NT2/D1 (cell line): Measurements from ENCODE around the gene CDH8.

Experiments used
- DNase-seq: peaks from one replicate; pipeline ENCODE4 v3.0.0-alpha.2; 2011; ENCODE audit warnings: low read depth, low spot score
- H3K27me3 ChIP-seq: 2 replicates; pipeline ENCODE4 v1.6.0; 2011; ENCODE audit warnings: mild to moderate bottlenecking; ENCODE audit not compliant: insufficient read length, insufficient read depth
- H3K36me3 ChIP-seq: 2 replicates; pipeline ENCODE4 v1.6.1; 2011; ENCODE audit warnings: mild to moderate bottlenecking, low read length, mixed read lengths; ENCODE audit not compliant: insufficient read depth, insufficient read length
- H3K4me1 ChIP-seq: 2 replicates; pipeline ENCODE4 v1.5.1; 2011; ENCODE audit not compliant: insufficient read depth, insufficient read length
- H3K4me3 ChIP-seq: 2 replicates; pipeline ENCODE4 v1.5.1; 2011; ENCODE audit warnings: low read depth; ENCODE audit not compliant: insufficient read length
- H3K9ac ChIP-seq: 2 replicates; pipeline ENCODE4 v1.6.0; 2011; ENCODE audit warnings: low read depth; ENCODE audit not compliant: insufficient read length
- H3K9me3 ChIP-seq: 2 replicates; pipeline ENCODE4 v1.5.1; 2011; ENCODE audit warnings: mild to moderate bottlenecking, low read length; ENCODE audit not compliant: insufficient read depth
- SUZ12 ChIP-seq: IDR thresholded peaks from 2 replicates; pipeline ENCODE4 v1.6.1; 2011; ENCODE audit not compliant: insufficient read length, insufficient read depth; ENCODE audit errors: extremely low read depth
- YY1 ChIP-seq: IDR thresholded peaks from 2 replicates; pipeline ENCODE4 v1.6.1; 2011; ENCODE audit not compliant: insufficient read length, insufficient read depth
- ZNF274 ChIP-seq: IDR thresholded peaks from 2 replicates; pipeline ENCODE4 v1.6.1; 2011; ENCODE audit warnings: mild to moderate bottlenecking, low read depth, low read length

Gene CDH8

DNA sequence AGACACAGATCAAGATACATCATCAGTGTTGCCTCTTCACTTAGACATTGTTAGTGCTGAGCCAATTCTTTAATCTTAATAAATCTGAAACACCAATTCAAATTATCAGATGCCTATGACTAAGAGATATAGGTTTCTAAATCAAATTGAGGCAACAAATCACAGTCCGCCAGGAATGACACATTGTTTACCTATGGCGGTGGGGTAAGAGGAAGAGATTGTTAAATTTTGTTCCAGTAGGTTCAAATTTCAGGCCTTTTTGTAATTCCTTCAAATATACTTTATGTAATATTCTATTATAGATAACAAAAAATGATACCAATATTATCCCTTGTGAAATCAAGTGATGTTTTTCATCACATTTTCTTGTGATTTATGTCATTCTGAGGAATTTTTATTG, 145.9 kb downstream of the CDH8 start:
- Histone ChIP-seq H3K4me1 (no peaks in the 10 kb centered on the region), H3K4me3 (no peak overlapping the region), H3K9ac (no peak overlapping the region), H3K9me3 (peaks cover 4% of the 10 kb centered on the region; the same call in 1 of the 2 replicates), H3K27me3 (no peaks in the 10 kb centered on the region), H3K36me3 (no peaks in the 10 kb centered on the region)
- no peak for TF ChIP-seq SUZ12
- no peak for DNase-seq

DNA sequence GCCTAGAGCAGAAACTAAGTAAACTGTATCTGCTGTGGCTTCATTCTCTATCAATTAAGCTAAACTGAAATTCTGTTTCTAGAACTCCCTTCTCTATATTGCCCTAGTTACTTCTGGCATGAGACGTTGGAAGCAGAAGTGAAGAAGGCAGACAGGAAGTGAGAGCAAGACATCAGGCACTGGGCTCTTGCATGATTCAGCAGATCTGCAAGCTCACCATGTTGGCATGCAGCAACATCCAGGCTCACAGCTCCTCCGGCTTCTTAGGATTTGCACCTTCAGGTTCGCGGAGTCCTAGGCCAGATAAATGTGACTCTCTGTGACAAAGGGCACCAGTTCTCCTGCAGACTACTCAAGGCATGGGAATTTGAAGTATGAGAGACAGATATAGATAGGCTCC, 148.3 kb downstream of the CDH8 start:
- H3K36me3 ChIP-seq, result no peaks in the 10 kb centered on the region
- H3K9me3 ChIP-seq, result peaks cover 4% of the 10 kb centered on the region; the same call in 1 of the 2 replicates
- no peak overlapping the region for H3K4me3 ChIP-seq
- TF ChIP-seq ZNF274 (no peak), SUZ12 (no peak), YY1 (no peak)
- no peaks in the 10 kb centered on the region for H3K4me1 ChIP-seq
- H3K27me3 ChIP-seq, result no peaks in the 10 kb centered on the region
- no peak overlapping the region for H3K9ac ChIP-seq
- no peak for DNase-seq

DNA sequence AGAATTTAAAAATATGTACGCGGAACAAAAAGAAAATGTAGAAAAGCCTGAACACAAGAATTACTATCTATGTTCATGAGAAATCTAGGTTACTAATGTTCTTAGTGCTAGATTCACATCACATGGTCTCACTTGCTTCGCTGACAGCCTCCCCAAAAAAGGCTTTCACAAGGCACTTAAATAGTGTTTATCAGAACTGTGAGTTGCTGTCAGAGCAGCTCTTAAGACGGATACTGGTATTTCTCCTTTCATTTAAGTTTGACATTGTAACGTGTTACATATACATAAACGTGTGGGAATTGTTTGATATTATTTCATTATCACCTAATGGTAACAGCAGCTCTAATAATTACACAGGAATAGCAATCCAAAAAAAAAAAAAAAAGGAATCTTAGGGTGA, 150.9 kb downstream of the CDH8 start:
- H3K9ac ChIP-seq, result no peak overlapping the region
- no peaks in the 10 kb centered on the region for H3K27me3 ChIP-seq
- H3K36me3 ChIP-seq, result no peaks in the 10 kb centered on the region
- no peaks in the 10 kb centered on the region for H3K4me1 ChIP-seq
- peaks cover 4% of the 10 kb centered on the region; the same call in 1 of the 2 replicates for H3K9me3 ChIP-seq
- no peak overlapping the region for H3K4me3 ChIP-seq
- no peak for DNase-seq
- TF ChIP-seq YY1 (no peak), ZNF274 (no peak), SUZ12 (no peak)

DNA sequence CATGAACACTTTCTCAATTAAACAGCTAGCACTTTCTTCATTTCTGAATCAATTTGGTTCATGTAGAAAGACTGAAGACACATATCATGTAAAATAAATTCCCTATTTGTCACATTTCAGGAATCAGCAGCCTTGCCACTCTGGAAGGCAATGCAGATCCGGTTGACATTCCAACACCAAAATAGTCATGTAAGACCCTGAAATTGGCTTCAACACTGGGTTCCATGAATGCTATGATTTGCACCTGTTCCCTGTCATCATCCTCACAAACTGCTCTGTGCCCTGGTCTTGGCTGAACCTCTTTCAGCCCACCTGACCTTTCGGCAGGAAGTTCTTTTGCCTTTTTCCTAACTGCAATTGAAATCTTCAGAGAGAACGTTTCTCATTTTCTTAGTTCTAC, 156.9 kb downstream of the CDH8 start:
- Histone ChIP-seq H3K4me3 (no peak overlapping the region), H3K27me3 (no peaks in the 10 kb centered on the region), H3K4me1 (no peaks in the 10 kb centered on the region), H3K9me3 (no peaks in the 10 kb centered on the region), H3K36me3 (no peaks in the 10 kb centered on the region), H3K9ac (no peak overlapping the region)
- DNase-seq, result no peak
- TF ChIP-seq ZNF274 (no peak), YY1 (no peak), SUZ12 (no peak)

DNA sequence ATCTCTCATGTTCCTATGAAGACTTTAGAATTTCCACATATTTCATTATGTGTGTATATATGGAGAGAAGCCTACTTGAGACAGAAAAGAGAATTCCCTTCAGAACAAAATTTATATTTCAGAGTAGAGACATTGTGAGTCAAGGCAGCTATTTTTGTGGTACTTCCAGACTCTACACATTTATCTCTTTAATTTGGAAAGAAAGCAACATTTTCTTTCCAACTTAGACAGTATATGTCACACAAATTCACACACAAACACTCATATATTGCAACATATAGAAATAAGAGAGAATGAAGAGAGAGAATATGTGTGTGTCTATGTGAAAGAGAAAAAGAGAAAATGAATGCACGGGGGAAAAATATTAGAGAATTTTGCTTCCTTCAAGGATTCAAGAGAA, 158.8 kb downstream of the CDH8 start:
- Histone ChIP-seq H3K36me3 (no peaks in the 10 kb centered on the region), H3K27me3 (no peaks in the 10 kb centered on the region), H3K9ac (no peak overlapping the region), H3K9me3 (0 out of 2 replicates have a peak, but pooled peaks cover 8% of the 10 kb centered on the region), H3K4me3 (no peak overlapping the region), H3K4me1 (no peaks in the 10 kb centered on the region)
- no peak for TF ChIP-seq YY1
- no peak for TF ChIP-seq SUZ12
- TF ChIP-seq ZNF274, result no peak
- no peak for DNase-seq

DNA sequence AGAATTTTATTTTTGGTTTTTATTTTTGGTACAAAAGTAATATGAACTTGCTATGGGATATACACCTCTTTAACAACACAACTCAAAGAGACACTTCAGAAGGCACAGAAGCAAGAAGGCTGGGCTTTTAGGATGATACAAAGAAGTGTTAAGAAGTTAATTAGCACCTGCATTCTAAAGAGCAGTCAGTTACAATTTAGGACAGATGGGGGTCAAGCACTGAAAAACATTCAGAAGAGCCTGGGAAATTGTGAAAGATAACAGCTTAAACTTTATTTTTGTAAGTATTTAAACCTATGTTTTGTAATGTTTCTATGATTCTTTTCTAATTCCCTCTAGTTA, 163.5 kb downstream of the CDH8 start:
- Histone ChIP-seq H3K4me1 (no peaks in the 10 kb centered on the region), H3K36me3 (no peaks in the 10 kb centered on the region), H3K9ac (no peak overlapping the region), H3K4me3 (no peak overlapping the region), H3K27me3 (no peaks in the 10 kb centered on the region), H3K9me3 (0 out of 2 replicates have a peak, but pooled peaks cover 10% of the 10 kb centered on the region)
- no peak for TF ChIP-seq SUZ12
- TF ChIP-seq ZNF274, result no peak
- no peak for TF ChIP-seq YY1
- DNase-seq, result no peak

DNA sequence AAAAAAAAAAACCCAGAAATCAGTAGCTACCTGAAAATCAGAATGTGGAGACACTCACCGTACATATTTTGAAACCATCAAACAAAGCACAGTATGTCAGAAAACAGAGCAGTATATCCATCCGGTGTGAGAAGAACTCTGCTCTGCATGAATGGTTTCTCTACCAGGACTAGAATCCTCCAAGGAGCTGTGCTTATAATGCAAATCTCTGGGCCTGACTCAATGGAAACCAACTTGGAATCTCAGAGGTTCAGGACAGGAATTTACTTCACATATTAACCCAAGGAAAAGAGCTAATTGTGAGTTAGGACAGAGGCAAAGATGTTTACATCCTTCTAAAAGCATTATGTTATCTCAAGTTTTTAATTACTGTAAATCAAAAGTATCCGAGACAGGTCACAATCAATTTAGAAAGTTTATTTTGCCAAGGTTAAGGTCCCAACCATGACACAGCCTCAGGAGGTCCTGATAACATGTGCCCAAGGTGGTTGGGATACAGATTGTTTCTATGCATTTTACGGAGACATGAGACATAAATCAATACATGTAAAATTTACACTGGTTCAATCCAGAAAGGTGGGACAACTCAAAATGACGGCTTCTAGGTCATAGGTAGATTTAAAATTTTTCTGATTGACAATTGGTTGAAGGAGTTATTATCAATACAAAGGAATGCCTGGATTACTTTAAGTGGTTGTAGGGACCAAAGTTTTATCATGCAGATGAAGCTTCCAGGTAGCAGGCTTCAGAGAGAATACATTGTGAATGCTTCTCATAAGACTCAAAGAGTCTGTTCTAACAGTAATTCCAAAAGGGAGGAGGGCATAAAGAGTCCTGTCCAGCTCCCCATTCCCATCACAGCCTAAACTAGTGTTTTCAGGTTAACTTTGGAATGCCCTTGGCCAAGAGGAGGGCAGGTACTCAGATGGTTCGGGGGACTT, 164.1 kb downstream of the CDH8 start:
- DNase-seq, result peak; percentile 42
- no peaks in the 10 kb centered on the region for H3K36me3 ChIP-seq
- 0 out of 2 replicates have a peak, but pooled peaks cover 10% of the 10 kb centered on the region for H3K9me3 ChIP-seq
- no peaks in the 10 kb centered on the region for H3K27me3 ChIP-seq
- TF ChIP-seq YY1 (no peak), SUZ12 (no peak), ZNF274 (no peak)
- no peak overlapping the region for H3K4me3 ChIP-seq
- no peak overlapping the region for H3K9ac ChIP-seq
- no peaks in the 10 kb centered on the region for H3K4me1 ChIP-seq
